Retinal pigment epithelial cell (primary cell): ENCODE data around the gene BIN1.

Experiments used
- DNase-seq: peaks from one replicate; pipeline ENCODE4 v3.0.0-alpha.2; 2010; ENCODE audit warnings: low read depth
- H3K4me3 ChIP-seq: 2 replicates; pipeline ENCODE4 v1.5.1; 2011; ENCODE audit warnings: mild to moderate bottlenecking, low read length, control low read depth, moderate library complexity
- CTCF ChIP-seq: conservative IDR thresholded peaks from 2 replicates; pipeline ENCODE4 v1.5.1; 2011; ENCODE audit warnings: low read depth, low read length, control low read depth, inconsistent platforms

BIN1 gene

GRCh38 chr2:127106991-127107621 lies at the start of gene BIN1:
Gene BIN1, minus strand, starts transcription at chr2:127107154. Its CDS starts 211 bp downstream, at chr2:127106943.
- peak within 1 kb of the TSS; percentile 80 for H3K4me3 ChIP-seq
- no peak for TF ChIP-seq CTCF

GRCh38 chr2:127155947-127156346 lies 49.0 kb upstream of the BIN1 start:
- no peak for TF ChIP-seq CTCF

More at GRCh38 chr2:127106991-127107621, at the start of gene BIN1:
- DNase-seq: peak; percentile 79

GRCh38 chr2:127155028-127155581 lies 48.2 kb upstream of the BIN1 start:
- TF ChIP-seq CTCF: no peak
- H3K4me3 ChIP-seq: no peak overlapping the region
- no peak for DNase-seq

More at GRCh38 chr2:127155947-127156346, 49.0 kb upstream of the BIN1 start:
- DNase-seq: no peak
- no peak overlapping the region for H3K4me3 ChIP-seq

GRCh38 chr2:127154396-127154795 lies 47.4 kb upstream of the BIN1 start:
- TF ChIP-seq CTCF: no peak
- no peak for DNase-seq
- no peak overlapping the region for H3K4me3 ChIP-seq

- H3K4me3 ChIP-seq: no peak overlapping the region
- DNase-seq: no peak
- peak; percentile 5 for TF ChIP-seq CTCF
Measured at GRCh38 chr2:127153691-127154158, 46.8 kb upstream of the BIN1 start.

GRCh38 chr2:127150996-127151395 lies 44.0 kb upstream of the BIN1 start:
- no peak overlapping the region for H3K4me3 ChIP-seq
- no peak for TF ChIP-seq CTCF
- DNase-seq: no peak

- peak; percentile 72 for DNase-seq
Measured at GRCh38 chr2:127149384-127149783, 42.4 kb upstream of the BIN1 start.

More at GRCh38 chr2:127149384-127149783, 42.4 kb upstream of the BIN1 start:
- no peak for TF ChIP-seq CTCF
- no peak overlapping the region for H3K4me3 ChIP-seq
